ENCODE results near the gene SAFB.

SAFB gene

DNA sequence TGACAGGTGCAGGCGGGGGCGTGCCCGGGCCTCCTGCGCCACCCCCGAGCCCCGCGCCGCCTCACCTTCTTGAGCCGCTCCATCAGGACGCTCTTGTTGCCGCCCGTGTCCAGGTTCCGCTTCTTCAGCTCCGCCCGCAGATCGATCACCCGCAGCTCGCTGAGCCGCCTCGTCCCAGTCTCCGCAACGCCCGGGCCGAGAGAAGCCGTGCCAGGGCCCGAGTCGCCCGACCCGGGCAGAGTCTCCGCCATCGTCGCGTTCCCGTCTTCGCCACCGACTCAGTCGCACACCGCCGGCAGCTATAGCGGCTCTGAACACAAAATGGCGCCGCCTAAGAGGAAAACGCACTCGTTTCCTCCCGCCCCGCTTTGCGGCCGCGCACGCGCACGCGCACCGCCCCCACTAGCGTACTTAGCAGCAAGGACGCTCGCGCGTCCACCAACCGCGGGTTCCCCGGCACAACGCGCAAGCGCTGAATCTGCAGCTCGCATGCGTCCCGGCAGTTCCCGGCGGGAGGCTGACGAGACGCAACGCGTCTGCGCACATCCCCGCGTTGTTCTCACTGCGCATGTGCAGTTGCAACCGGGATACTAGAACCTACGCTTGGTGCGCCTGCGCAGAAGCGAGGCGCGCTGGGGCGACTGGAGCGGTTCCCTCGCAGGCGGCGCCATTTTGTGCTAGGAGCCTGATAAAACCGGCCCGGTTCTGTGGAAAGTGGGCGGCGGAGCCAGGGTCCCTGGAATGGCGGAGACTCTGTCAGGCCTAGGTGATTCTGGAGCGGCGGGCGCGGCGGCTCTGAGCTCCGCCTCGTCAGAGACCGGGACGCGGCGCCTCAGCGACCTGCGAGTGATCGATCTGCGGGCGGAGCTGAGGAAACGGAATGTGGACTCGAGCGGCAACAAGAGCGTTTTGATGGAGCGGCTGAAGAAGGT is at the start of gene SAFB, which contains the start of gene SAFB2:
Gene SAFB, plus strand, starts transcription at position 619 of the 932 bp plus-strand sequence. Its CDS starts 123 bp downstream, at position 742.
Gene SAFB2, minus strand, starts transcription at position 312 of the 932 bp plus-strand sequence. Its CDS starts 61 bp downstream, at position 251.
- DNase-seq (ENCODE audit: low read depth in 2 of 2): peak; percentile 99 to 100

DNA sequence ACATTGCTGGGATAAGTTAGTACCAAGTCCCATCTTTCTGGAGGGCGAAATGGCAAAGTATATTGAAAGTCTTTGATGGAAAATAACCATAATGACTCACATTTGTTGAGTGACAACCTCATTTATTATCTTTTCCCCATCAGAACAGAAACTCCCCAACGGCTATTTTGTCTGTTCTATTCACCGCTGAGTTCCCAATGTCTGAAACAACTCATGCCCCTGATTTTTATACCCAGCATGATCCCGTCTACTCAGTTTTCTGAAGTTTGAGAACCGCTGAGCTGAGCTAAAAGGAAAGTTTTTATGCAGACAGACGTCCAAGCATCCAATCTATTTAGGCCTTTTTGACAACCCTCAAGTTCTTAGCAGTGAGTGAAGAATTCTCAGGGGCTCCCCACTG is 47.3 kb upstream of the SAFB start:
- no peak for DNase-seq (ENCODE audit: low read depth in 2 of 2)

DNA sequence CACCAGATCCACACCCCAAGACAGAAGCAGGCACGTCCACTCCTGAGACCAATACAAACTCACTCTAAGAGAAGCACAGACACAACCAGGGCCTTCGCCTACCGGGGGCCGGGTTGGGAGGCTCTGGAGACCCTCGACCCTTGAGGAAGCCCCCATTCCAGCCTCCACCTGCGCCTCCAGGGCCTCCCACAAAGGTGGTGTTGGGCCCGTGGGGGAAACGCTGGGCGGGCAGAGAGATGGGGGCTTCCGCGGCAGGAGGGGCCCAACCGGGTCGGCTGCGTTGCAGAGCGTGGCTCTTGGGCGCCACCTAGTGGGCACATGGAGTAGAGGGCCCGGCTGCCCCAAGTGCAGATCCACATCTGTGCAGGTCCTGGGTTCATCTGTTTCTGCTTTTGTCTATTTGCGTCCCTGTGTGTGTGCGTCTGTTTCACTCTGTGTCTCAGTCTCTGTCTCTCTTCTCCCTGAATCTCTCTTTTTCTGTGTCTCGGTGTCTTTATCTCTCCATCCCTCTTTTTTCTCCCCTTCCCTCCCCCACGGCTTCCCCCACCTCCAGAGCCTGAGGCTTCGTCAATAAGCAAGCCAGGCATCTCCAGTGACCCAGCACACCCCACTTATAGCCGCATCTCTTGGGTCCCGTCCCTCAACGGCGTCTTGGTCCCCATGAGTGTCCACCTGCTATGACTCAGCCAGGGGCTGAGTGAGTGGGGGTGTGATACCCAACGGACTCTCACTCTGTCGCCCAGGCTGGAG is 44.6 kb upstream of the SAFB start:
- peak; percentile 28 to 60 for DNase-seq (ENCODE audit: low read depth in 2 of 2)

DNA sequence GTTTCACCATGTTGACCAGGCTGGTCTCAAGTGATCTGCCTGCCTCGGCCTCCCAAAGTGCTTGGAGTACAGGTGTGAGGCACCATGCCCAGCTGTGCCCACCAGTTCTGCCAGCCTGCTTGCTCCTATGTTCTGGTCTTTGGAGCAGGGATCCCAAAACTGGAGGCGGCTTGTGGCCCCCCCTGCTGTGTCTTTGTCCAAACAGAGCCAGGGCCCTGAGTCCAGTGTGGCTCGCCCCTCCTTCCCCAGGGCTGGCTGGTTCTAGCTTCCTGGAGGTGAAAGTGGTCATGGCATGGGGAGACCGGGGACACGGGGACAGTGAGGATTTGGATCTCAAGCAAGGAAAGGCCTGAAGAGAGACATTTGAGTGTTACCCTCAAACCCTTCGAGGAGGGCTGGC is 43.6 kb upstream of the SAFB start:
- no peak for DNase-seq (ENCODE audit: low read depth in 2 of 2)

DNA sequence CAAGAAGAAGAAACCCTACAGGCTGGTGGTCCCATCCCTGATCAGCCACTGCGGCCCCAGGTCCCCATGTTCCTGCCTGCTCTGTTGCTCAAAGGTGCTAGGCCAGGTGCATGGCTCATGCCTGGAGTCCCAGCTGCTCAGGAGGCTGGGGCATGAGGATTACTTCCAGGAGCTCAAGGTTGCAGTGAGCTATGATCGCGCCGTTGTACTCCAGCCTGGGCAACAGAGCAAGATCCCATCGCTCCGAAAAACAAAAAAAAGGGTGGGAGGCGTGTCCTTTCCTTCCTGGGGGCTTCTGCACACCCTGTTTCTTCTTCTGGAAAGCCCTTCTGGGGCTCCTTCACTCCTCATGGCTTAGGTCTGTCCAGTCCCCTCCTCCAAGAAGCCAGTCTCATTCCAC is 43.2 kb upstream of the SAFB start:
- DNase-seq (ENCODE audit: low read depth in 2 of 2): no peak

GRCh38 chr19:5580161-5580571 is 42.7 kb upstream of the SAFB start:
- no peak for DNase-seq (ENCODE audit: low read depth in 2 of 2)

GRCh38 chr19:5585461-5586299 is 37.2 kb upstream of the SAFB start:
- DNase-seq (ENCODE audit: low read depth in 2 of 2): peak in 1 of 2 donors; percentile 28

DNA sequence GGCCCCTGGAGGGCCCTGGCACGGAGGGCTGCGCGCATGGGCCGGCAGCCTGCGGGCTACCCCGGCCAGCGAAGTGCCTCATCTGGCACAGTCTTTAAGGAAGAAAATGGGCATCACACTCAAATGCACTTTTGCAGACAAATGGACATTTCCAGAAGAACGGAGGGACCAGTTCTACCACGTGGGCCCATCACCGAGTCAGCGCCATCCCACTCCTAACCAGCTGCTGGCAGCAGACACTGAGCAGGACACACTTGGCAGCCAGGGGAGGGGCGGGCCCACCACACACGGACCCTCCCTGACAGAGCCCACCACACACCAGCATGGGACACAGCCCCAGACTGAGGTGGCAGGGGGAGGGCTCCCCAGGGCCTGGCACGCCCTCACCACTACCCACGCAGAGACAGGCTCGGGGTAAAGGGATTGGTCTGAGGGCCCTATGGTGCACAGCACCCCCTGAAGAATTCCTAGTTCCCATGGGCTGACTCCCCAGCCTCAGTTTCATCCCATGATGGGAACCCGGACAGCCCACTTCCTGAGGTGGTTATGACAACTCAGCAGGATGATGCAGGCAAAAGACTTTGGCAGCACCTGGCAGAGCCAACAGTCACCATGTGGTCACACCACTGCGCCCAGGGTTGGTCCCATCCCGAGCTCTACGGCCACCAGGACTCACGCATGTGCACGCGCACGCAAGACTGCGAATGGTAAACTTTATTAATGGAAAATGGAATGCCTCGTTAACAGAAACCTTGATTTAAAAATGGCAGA is 36.4 kb upstream of the SAFB start:
- DNase-seq (ENCODE audit: low read depth in 2 of 2): no peak

GRCh38 chr19:5587071-5587455 is 35.8 kb upstream of the SAFB start:
- no peak for DNase-seq (ENCODE audit: low read depth in 2 of 2)

GRCh38 chr19:5587661-5588060 is 35.2 kb upstream of the SAFB start:
- no peak for DNase-seq (ENCODE audit: low read depth in 2 of 2)

DNA sequence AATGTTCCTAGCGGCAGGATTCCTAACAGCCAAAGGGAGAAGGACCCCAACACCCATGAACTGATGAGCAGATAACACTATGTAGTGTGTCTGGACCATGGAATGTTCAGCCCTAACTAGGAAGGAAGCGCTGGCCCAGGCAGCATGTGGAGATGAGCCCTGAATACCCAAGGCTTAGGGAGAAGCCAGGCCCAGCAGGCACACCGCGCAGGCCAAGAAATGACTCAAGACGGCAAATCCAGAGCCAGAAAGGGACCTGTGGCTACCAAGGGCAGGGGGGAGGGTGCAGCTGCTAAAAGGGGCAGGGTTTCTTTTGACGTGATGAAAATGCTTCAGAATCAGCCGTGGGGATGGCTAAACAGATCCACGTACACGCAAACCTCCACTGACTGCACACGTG is 34.4 kb upstream of the SAFB start:
- DNase-seq (ENCODE audit: low read depth in 2 of 2): no peak

DNA sequence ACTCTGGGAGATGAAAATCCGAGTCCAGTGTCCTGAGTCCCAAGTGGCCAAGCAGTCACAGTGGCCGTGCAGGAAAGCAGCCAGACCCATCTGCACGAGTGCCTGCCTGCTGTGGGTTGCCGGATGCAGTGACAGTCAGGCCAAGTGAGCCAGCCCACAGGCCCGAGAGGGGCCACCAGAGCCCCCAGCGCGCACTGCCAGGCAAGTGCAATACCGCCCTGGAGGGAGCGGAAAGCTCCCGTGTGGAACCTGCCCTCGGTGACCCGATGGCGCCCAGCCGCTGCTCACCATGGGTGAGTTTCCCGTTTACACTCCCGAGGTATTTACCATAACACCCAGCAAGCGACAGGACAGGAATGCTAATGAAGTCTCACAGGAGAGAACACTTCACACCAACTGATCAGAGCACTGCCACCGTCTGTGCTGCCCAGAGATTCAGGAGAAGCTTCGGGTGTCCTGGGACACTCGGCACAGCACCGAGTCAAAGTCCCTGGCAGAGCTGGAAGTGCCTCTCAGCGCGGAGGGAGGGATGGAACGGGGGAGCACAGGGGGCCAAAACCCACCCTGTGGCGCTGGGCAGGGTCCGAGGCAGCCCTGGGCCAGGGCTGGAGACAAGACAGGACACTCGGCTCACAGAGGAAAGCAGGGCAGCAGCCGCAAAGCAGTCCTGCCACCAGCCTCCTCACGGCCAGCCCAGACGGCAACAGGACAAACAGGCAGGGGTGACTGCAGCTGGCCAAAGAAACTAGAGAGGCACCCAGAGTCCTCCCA is 33.8 kb upstream of the SAFB start:
- DNase-seq (ENCODE audit: low read depth in 2 of 2): no peak

DNA sequence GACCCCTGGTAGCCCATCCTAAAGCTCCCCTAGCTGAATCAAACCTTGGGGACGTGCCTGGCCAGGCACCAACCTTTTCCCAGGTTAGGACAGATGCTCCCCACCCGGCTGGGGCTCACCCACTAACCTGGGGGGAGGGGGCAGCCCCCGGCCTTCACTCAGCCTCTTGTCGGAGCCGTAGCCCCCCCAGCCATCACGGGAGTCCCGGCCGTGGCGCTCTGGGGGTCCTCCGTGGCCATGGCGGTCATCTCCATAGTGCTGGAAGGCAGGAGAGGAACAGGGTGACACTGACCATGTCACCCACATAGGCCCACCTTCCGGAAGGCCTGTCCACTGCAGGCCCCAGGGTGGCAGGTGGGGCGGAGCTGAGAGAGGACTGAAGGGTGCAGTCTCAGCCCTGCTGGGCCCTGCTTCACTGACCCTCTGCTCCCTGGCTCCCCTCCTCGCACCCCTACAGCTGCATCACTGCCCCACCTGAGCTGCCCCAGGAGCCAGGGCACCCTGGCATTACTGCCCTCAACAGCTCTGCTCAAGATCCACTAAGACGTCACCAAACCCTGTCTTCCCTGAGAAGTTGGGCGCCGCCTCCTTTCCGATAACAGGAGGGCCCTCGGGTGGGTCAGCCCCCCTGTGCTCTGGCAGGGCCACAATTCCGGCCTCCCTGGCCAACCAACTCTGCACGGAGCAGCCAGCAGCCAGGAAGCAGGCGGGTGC is 32.6 kb upstream of the SAFB start:
- no peak for DNase-seq (ENCODE audit: low read depth in 2 of 2)

- no peak for DNase-seq (ENCODE audit: low read depth in 2 of 2)
Measured at GRCh38 chr19:5590865-5591154, 32.1 kb upstream of the SAFB start.

DNA sequence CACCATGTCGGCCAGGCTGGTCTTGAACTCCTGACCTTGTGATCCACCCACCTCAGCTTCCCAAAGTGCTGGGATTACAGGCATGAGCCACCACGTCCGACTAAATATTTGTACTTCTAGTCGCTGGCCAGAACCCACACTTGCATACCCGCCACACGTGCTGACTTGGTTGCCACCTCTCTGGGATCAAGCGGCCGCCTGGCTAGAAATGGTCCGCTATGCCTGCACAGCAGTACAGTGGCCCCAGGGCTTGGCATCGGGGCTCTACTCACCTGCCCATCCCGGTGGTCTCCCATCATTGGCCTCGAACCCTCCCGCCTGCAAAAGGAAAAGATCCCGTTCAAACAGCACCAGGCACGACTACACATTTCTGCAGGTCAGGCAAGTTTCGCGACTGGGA is 31.4 kb upstream of the SAFB start:
- no peak for DNase-seq (ENCODE audit: low read depth in 2 of 2)

DNA sequence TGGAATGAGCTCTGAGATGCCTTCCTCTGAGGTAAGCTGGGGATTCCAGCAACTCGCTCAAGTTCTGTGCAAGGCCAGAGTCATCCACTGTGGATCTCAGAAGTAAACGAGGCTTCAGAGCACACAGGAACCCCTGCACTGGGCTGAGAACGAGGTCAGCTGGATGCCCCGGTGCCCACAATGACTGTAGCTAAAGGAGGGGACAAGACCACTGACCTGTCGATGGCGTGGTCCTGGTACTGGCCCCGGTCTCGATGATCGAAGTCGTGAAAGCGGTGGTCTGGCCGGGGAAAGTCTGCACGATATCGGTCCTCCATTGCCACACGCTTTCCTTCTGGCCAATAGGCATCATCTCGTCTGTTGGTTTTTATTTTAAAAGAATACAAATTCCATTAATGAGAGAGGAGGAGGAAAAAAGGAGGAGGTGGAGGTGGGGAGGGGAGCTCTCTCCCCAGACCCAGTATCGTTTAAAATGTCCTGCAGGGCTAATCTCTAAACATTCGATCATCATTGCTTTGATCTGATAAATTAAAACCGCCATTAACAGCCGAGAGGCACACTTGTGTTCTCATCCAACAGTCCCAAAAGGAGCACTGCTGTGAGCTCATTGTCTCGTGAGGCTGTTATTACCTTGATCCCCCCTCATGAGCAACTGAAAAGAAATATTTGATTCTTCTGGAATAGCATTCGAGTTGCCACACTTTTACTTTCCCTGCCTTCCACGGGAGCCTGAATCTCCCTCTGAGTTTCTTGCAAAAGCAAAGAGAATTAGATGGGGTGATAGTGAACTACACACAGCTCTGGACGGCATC is 30.1 kb upstream of the SAFB start:
- no peak for DNase-seq (ENCODE audit: low read depth in 2 of 2)

GRCh38 chr19:5593343-5594255 is 29.3 kb upstream of the SAFB start:
- no peak for DNase-seq (ENCODE audit: low read depth in 2 of 2)

- no peak for DNase-seq (ENCODE audit: low read depth in 2 of 2)
Measured at GRCh38 chr19:5594521-5594950, 28.3 kb upstream of the SAFB start.

All from stimulated activated CD4-positive, alpha-beta T cell treated with anti-CD3 and anti-CD28 coated beads, Interleukin-15, amount 100 ng/mL, for 48 hours (primary cell).